ENCODE measurements around the gene HAT1. TPM values are rescaled to one million over a fixed set of nuclear protein-coding genes. Genes with fewer than 3 reads are reported as not detected.

HAT1 gene, protein sequence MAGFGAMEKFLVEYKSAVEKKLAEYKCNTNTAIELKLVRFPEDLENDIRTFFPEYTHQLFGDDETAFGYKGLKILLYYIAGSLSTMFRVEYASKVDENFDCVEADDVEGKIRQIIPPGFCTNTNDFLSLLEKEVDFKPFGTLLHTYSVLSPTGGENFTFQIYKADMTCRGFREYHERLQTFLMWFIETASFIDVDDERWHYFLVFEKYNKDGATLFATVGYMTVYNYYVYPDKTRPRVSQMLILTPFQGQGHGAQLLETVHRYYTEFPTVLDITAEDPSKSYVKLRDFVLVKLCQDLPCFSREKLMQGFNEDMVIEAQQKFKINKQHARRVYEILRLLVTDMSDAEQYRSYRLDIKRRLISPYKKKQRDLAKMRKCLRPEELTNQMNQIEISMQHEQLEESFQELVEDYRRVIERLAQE
- total RNA-seq = 10 to 100 TPM; 18.8 to 32.7 (median 25.3) TPM

- H3K27me3 ChIP-seq = no peaks in the 10 kb centered on the region
- WGBS, 2 donors = 0 to 1% methylated on average over 55 to 56 of the region's 61 CpGs
- H3K4me3 ChIP-seq = peak within 1 kb of the TSS; percentile 54 to 77 (median 71)
- DNase-seq (ENCODE audit: low spot score in 2 of 2) = peak; percentile 95 to 98
- peaks cover 0 to 13% (median 0%) of the 10 kb centered on the region in 3 donors for H3K36me3 ChIP-seq
- TF ChIP-seq CTCF (IDR thresholded peaks at IDR 0.05) = no peak
- peak; percentile 80 to 85 for TF ChIP-seq EP300 (IDR thresholded peaks at IDR 0.05)
- TF ChIP-seq POLR2A (IDR thresholded peaks at IDR 0.05) = peak; percentile 26 to 70
- H3K27ac ChIP-seq = peak within 1 kb of the TSS; percentile 91 to 94 (median 94)
- H3K4me1 ChIP-seq = peaks cover 0 to 27% (median 15%) of the 10 kb centered on the region in 4 donors
- H3K9me3 ChIP-seq = no peaks in the 10 kb centered on the region
These were observed at the start of gene HAT1 for GRCh38 chr2:171922230-171923022. HAT1 (plus strand) TSS chr2:171922461; CDS start chr2:171922501, 40 bp downstream.

- 85 to 100% methylated on average over 1 of the region's 1 CpG for WGBS, 2 donors
- Histone ChIP-seq H3K9me3 (no peaks in the 10 kb centered on the region), H3K27ac (no peak overlapping the region), H3K4me1 (peaks cover 0 to 17% (median 0%) of the 10 kb centered on the region in 4 donors), H3K27me3 (no peaks in the 10 kb centered on the region), H3K4me3 (no peak overlapping the region), H3K36me3 (peaks cover 0 to 18% (median 0%) of the 10 kb centered on the region in 3 donors)
- TF ChIP-seq CTCF (IDR thresholded peaks at IDR 0.05) (no peak), EP300 (IDR thresholded peaks at IDR 0.05) (no peak), POLR2A (IDR thresholded peaks at IDR 0.05) (no peak)
- DNase-seq (ENCODE audit: low spot score in 2 of 2) = no peak
These were observed 47.7 kb upstream of the HAT1 start for GRCh38 chr2:171874517-171874916.

DNA sequence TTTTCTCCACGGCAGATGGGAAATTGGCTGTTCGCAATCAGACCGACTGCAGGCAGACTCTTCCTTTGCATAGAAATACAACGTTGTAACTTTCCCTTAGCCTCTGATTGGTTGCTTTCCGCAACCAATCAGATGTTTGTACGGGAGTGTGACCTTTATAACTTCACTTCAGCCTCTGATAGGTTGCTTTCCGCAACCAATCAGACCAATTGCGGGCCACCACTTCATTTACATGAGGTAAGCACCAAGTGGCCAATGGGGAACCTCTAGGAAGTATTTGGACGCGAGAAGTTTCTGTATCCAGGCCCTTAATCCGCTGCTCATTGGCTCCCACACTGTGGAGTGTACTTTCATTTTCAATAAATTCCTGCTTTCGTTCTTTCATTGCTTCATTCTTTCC is 47.3 kb upstream of the HAT1 start:
- no peak for TF ChIP-seq CTCF (IDR thresholded peaks at IDR 0.05)
- TF ChIP-seq EP300 (IDR thresholded peaks at IDR 0.05) = no peak
- TF ChIP-seq POLR2A (IDR thresholded peaks at IDR 0.05) = no peak
- no peak overlapping the region for H3K27ac ChIP-seq
- WGBS, 2 donors = 89 to 91% methylated on average over 12 of the region's 12 CpGs
- H3K36me3 ChIP-seq = peaks cover 0 to 18% (median 0%) of the 10 kb centered on the region in 3 donors
- H3K27me3 ChIP-seq = no peaks in the 10 kb centered on the region
- no peaks in the 10 kb centered on the region for H3K9me3 ChIP-seq
- no peak overlapping the region for H3K4me3 ChIP-seq
- no peak for DNase-seq (ENCODE audit: low spot score in 2 of 2)
- peaks cover 0 to 20% (median 0%) of the 10 kb centered on the region in 4 donors for H3K4me1 ChIP-seq

GRCh38 chr2:171878481-171878993 is 43.7 kb upstream of the HAT1 start:
- Histone ChIP-seq H3K4me3 (no peak overlapping the region), H3K27me3 (no peaks in the 10 kb centered on the region), H3K36me3 (peaks cover 0 to 11% (median 0%) of the 10 kb centered on the region in 3 donors), H3K9me3 (no peaks in the 10 kb centered on the region), H3K4me1 (peaks cover 0 to 20% (median 0%) of the 10 kb centered on the region in 4 donors), H3K27ac (peak overlapping the region in 2 of 4 donors; percentile 74 to 81)
- TF ChIP-seq EP300 (IDR thresholded peaks at IDR 0.05) = peak in 1 of 2 donors; percentile 49
- TF ChIP-seq CTCF (IDR thresholded peaks at IDR 0.05) = no peak
- peak in 1 of 2 donors; percentile 48 for DNase-seq (ENCODE audit: low spot score in 2 of 2)
- 7 to 19% methylated on average over 2 of the region's 2 CpGs for WGBS, 2 donors
